HG03108 (cell line): Measurements from ENCODE around the gene ZNF831.
A peak's percentile ranks its signal among the peaks of the same experiment; 100 is the strongest.

Experiments used
- ATAC-seq: cut with Tn5 transposase; IDR thresholded peaks from one replicate; pipeline ENCODE4 v1.9.1; 2021; ENCODE audit warnings: moderate library complexity; ENCODE audit not compliant: unreplicated experiment

Gene ZNF831

GRCh38 chr20:59207742-59208357, 44.2 kb downstream of the ZNF831 start:
- ATAC-seq, result no peak

GRCh38 chr20:59210186-59210585, 46.6 kb downstream of the ZNF831 start:
- ATAC-seq, result no peak

GRCh38 chr20:59211208-59211765, 47.7 kb downstream of the ZNF831 start:
- ATAC-seq, result no peak

- no peak for ATAC-seq
Observed at GRCh38 chr20:59214073-59214472, 50.5 kb downstream of the ZNF831 start.

- no peak for ATAC-seq
Observed at GRCh38 chr20:59214606-59215547, 51.3 kb downstream of the ZNF831 start.

- no peak for ATAC-seq
Observed at GRCh38 chr20:59217173-59217572, 53.6 kb downstream of the ZNF831 start.

- ATAC-seq, result no peak
Observed at GRCh38 chr20:59217794-59218280, 54.2 kb downstream of the ZNF831 start.

- no peak for ATAC-seq
Observed at GRCh38 chr20:59219211-59219610, 55.6 kb downstream of the ZNF831 start.

- no peak for ATAC-seq
Observed at GRCh38 chr20:59220161-59220560, 56.5 kb downstream of the ZNF831 start.

- ATAC-seq, result no peak
Observed at GRCh38 chr20:59221049-59221706, 57.6 kb downstream of the ZNF831 start.

GRCh38 chr20:59221707-59222252, 58.2 kb downstream of the ZNF831 start:
- ATAC-seq, result no peak

GRCh38 chr20:59222253-59223181, 58.9 kb downstream of the ZNF831 start:
- peak; percentile 76 for ATAC-seq

GRCh38 chr20:59223182-59223601, 59.6 kb downstream of the ZNF831 start:
- ATAC-seq, result no peak

GRCh38 chr20:59223750-59224149, 60.1 kb downstream of the ZNF831 start:
- no peak for ATAC-seq

- ATAC-seq, result no peak
Observed at GRCh38 chr20:59224236-59224635, 60.6 kb downstream of the ZNF831 start.

- no peak for ATAC-seq
Observed at GRCh38 chr20:59230385-59230784, 66.8 kb downstream of the ZNF831 start.

GRCh38 chr20:59231124-59231804, 67.6 kb downstream of the ZNF831 start:
- ATAC-seq, result no peak

- no peak for ATAC-seq
Observed at GRCh38 chr20:59232618-59233017, 69.0 kb downstream of the ZNF831 start.

- no peak for ATAC-seq
Observed at GRCh38 chr20:59235226-59235625, 71.6 kb downstream of the ZNF831 start.
